GM19372 (cell line): ENCODE measurements around the gene SPINK4.
A peak's percentile ranks its signal among the peaks of the same experiment; 100 is the strongest.

ENCODE experiments used
- ATAC-seq: cut with Tn5 transposase; IDR thresholded peaks from one replicate; pipeline ENCODE4 v1.9.1; 2021; ENCODE audit warnings: mild to moderate bottlenecking, low read depth, moderate library complexity; ENCODE audit not compliant: unreplicated experiment

SPINK4 gene

DNA sequence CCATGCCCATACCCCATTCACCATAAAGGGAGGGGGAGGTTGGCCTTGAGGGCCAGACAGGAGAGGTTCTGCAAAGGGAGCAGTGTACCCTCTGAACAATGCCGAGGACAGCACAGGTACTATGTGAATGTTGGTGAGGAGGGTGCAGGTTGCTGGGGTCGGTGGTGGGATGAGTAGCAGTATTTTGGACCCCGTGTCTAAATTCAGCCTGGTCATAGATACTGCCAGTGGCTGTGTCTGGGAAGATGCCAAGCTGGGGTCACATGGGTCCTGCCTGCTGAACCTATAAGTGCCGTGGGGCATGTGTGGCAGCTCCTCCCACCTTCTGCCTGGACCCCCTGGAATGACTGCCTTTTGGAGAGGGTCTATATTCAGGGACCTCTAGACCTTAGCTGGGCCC, 11.4 kb upstream of the SPINK4 start:
- no peak for ATAC-seq

DNA sequence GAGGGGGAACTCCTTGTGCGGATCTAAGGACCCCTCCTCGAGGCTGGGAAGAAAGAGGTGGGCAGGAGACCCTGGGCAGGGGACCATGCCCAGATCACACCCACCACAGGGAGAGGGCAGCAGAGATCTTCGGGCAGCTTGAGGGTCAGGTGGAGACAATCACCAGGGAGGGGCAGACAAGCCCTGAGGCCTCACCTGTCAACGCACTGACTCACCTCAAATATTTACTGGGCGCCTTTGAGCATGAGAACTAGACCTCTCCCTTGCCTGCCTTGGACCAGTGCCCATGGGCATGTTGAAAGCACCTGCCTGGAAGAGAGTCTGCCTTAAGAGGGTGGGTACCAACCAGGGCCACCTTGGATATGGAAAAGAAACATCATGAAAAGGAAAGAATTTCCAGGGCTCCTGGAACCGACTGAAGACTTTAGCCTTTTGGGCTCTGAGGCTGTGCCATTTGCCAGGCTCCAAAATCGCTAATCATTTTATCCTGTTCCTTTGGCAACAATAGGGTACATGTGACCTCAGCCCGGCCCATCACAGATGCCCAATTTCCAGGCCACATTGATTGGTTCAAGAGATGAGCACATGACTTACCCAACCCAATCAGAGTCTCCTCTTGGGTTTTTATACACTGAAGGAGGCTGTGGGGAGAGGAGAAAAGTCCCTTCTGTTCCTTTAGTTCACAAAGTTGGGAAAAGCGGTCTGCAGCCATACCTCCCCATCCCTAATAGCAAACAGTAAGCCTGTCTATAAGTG, 10.4 kb upstream of the SPINK4 start:
- ATAC-seq = no peak

DNA sequence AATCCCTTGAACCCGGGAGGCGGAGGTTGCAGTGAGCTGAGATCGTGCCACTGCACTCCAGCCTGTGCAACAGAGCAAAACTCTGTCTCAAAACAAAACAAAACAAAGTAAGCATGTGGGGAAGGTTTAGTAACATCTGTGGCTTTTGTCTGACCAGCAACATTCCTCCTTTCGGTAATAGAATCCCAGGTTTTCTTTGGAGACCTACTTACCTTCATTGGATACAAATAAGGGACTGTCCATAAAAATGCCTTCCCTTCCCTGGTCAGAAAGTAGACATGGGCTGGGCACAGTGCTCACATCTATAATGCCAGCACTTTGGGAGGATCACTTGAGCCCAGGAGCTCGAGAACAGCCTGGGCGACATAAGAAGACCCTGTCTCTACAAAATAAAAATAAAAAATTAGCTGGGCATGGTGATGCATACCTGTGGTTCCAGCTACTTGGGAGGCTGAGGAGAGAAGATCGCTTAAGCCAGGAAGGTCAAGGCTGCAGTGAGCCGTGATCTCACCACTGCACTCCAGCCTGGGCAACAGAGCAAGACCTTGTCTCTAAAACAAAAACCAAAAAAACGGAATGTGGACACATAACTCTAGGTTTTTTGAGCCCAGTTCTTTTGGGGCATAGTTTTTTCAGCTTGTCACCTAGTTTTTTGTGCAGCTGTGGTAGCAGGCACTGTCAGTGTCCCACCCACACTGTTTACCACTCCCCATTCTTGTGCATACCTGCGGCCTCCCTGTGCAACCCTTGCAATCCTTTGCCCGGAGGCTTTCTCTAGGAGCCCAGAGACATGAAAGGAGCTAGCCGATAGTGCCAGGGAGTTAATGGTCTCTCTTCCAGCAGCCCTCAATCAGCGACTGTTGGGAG, 9.0 kb upstream of the SPINK4 start:
- ATAC-seq = no peak

DNA sequence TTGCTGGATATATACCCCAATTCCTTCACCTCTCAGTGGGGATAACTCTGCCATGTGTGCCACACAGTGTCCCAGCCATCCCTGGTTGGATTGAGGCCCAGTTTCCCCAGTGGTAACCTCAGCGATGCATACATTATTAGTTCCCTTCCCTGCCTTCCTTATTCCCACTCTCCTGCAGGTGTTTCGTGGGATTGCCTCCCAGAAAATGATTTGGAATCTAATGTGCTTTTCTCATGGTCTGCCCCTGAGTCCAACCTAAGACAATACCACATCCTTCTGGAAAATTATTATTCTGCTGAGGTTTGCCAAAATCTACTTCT, 8.4 kb upstream of the SPINK4 start:
- ATAC-seq = no peak

DNA sequence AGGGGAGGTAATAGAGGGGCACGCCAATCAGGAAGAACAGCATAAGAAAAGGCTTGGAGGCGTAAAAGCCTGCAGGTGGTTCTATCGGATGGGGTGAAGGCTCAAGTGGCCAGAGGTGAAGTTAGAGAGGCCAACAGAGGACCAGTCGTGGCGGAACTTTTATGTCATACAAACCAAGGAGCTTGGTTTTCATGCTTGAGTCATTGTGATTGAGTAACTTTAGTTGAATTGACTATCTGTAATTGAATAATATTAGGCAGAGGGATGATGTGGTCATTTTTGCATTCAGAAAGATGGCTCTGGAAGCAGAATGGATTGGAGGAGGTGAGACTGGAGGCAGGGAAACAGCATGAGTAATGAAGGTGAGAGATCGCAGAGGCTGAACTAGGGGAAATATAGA, 7.2 kb upstream of the SPINK4 start:
- ATAC-seq = no peak

DNA sequence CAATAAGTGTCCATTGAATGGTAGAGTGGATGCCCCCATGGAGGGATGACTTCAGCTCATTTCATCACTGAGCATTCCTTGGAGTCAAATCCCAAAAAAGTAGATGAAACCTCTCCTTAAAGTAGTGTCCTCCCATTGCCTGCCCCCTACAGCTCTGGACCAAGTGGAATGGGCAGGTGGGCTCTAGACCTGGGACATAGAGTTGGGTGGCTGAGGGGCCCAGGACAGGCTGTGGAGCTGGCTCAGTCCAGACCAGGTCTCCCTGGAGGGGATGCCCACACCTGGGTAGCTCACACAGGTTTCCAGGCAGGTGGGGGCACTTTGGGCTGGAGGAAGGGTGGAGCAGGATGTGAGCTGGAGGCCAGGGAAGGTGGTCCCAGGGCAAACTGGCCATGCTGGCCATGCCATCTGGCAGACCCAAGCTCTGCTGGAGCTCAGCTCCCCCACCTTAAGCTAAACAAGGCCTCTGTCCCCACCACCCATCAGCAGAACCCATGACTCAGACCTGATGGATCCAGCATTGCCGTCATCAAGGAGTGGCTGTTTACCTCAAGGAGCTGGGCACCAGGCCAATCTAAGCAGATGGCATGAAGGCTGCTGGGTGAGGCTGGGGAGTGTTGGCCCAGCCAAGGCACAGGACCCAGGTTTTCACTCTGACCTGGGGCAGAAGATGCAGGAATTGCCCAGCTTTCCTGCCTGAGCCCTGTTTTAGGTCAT, 6.2 kb upstream of the SPINK4 start:
- ATAC-seq = no peak

DNA sequence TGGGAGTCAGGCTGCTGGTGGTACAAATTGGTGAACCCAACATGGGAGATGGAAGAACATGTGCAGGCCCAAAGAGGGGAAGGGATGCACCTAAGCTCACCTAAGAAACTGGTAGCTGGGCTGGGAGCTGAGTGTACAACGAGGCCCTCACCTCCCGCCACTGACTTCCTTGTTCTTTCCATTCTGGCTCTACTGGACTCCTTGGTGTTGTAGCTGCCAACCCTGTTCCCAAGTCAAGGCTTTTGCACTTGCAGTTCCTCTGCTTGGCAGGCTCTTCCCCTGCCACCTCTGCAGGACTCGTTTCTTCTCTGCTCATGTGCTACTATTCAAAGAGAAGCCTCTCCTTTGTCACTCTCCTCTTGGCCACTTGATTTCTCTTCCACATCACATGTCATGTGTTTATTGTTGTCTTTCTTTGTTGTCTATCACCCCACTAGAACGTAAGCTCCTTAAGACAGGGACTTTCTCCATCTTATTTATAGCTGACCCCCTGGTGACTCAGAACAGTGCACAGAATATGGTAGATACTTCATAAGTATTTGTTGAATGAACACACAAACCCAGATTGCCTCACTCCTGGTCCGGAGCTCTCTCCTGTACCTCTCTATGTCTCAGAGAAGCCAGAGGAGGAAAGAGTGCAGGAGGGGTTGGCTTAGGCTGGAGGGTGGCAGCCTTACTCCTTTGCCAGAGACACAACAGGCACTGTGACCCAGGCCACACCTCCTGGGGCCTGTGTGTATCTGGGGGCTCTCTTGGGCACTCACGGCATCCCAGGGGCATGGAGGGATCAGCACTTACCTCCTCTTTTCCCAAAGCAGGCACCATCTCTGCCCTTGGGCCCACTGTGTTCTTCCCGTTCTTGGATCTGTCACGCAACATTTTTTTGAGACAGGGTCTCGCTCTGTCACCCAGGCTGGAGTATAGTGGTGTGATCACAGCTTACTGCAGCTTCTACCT, 5.2 kb upstream of the SPINK4 start:
- ATAC-seq = no peak

DNA sequence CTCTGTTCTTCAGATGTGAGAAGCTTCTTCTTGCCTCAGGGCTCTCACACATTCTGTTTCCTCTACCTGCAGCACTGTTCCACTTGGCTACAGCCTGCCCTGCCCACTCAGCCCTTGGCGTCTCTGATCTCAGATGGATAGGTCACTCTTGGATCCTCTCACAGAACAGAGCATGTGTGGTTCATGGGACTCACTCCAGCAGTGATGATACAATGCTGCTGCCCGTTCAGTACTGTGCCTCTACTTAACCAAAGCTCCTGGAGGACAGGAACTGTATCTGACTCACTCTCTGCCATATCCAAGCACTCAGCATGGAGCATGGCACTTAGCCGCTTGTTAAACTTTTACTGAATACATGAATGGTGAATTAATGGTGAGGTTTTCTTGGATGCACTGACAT, 3.4 kb upstream of the SPINK4 start:
- ATAC-seq = no peak

DNA sequence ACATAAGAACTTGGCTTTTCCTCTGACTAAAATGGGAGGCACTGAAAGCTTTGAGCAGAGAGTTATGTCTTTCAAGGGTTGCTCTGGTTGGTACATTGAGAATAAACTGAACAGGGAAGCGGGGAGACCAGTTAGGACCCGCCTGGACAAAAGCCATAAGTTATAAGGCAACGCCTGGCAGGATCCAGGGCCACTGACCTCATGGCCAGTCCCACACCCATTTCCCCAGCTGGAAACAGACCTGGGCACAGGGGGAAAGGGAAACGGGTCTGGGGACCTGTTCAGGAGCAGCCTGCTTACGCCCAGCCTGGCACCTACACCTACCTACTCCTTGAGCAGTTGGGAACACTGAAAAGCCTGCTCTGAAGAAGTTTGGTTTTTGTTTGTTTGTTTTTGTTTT, 1.3 kb downstream of the SPINK4 start:
- ATAC-seq = no peak

DNA sequence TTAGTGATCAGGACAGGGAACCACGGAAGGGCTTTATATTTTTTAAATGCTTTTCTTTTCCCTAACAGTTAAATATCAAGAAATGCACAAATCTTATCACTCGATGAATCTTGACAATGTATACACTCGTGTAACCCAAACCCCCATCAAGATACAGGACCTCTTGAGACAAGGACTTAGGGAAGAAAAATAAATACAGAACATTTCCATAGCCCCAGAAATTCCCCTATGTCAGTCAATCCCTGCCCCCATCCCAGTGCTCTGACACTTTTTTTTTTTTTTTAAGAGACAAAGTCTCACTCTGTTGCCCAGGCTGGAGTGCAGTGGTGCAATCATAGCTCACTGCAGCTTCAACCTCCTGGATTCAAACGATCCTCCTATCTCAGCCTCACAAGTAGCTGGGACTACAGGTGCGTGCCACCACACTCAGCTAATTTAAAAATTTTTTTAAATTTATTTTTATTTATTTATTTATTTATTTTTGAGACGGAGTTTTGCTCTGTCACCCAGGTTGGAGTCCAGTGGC, 2.7 kb downstream of the SPINK4 start:
- no peak for ATAC-seq

DNA sequence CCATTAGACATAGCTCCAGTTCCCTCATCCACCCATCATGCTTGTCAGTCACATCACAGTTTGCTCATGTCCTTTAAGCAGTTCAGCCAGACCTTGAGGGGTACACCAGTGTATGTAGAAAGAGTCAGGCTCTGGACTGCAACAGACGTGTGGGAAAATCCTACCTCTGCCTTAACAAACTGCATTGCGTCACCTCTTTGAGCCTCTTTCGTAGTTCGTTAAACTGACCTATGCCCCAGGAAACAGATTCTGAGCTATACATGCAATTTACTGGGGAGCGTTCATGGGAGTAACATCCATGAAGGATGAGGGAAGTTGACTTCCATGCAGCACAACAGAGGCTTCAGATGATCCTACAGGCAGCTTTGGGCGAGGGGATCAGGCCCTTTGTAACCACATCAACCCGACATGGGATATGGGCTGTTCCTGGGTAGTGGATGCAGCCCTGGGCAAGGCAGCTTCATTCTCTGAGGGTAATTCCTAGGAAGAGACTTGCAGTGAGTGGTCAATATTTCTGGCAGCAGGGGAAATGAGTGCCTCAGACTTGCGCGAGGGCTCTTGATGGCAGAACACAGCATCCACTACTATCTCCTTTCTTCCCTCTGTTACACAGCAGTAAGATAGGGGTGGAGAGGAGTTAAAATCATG, 4.3 kb downstream of the SPINK4 start:
- ATAC-seq = no peak

DNA sequence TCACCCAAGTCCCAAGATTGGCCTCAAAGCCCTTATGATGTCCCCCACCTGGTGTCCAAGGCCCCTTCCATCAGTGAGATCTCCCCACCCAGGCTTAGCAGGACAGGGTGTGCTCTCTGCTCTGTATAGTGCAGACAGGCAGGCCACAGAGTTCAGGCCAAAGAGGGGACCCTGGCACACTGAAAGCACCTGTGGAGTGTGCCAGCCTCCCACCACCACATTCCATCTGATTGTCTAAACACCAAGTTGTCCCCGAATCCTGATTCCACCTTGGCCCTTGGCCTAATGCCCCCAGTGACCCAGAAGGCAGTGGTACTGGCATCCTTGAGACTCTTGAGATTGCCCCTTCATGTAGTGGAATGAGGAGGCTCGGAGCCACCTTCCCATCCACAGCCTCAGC, 5.4 kb downstream of the SPINK4 start:
- no peak for ATAC-seq

DNA sequence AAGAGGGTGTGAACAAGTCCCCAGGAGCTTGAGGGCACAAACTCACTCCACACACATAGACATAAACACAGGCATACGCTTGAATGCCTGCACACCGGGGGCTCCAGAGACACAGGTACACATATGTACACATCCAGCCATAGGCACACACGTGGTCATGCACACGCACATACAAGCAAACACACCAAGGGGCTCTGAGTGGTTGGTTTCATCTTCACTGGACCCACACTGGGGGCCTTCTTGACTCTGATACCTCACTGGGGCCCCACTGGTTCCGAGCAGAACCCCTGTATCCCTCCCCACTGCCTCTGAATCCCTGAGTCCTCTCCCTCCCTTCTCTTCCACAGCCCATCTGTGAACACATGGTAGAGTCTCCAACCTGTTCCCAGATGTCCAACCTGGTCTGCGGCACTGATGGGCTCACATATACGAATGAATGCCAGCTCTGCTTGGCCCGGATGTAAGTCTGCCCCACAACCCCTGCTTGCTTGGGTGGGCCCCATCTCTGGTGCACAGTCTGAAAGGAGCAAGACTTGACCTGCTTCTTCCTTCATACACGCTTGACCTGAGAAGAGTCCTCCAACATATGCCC, 6.4 kb downstream of the SPINK4 start:
- no peak for ATAC-seq

DNA sequence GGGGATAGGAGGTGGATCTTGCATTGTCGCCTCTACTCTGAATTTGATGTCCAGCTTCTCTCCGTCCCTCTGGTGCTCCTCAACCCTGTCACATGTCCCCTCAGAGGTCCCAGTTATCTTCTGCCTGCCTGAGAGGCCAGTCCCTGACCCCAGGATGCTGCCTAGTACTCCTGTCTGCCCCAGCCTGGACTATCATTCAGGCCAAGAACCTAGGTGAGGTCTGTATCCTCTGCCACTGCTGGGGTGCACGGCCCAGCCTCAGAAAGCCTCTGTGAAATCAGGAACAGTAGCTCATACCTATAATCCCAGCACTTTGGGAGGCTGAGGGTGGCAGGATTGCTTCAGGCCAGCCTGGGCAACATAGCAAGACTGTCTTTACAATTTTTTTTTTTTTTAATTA, 8.6 kb downstream of the SPINK4 start:
- no peak for ATAC-seq

DNA sequence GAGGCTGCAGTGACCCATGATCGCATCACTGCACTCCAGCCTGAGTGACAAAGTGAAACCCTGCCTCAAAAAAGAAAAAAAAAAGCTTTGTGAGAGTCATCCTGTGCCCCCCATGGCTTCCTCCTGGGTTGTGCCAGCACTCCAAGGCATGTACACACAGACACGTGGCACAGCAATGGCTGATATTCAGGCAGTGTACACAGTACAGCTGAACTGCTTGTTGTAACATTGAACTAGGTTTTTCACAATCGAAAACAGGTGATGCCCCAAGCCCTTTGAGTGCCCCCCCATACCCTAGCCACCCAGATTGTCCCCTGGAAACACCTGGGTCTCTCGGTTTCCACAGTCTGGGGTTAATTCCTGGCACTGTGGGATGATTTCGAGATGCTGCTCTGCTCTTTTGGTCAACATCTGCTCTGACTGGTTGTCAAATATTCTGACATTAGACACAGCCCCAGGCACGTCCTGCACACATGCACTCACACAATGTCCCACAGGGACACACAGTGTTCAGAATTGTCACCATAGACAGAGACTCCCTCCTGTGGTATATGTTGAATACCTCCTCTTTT, 9.2 kb downstream of the SPINK4 start:
- peak; percentile 46 for ATAC-seq

DNA sequence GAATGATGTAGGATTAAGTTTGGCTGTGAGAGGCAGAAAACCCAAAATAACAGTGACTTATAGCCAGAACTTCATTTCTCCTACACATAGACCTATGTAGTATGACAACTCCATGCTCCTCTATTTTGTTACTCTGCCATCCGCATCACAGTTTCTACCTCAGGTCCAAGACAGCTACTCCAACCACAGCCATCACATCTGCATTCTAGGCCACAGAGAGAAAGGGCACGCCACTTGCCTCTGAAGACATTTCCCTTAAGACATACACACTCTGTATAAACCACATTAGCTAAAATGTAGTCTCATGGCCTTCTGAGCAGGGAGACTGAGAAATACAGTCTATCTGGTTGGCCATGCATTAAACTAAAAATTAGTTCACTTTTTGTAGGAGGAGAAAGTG, 10.0 kb downstream of the SPINK4 start:
- no peak for ATAC-seq

DNA sequence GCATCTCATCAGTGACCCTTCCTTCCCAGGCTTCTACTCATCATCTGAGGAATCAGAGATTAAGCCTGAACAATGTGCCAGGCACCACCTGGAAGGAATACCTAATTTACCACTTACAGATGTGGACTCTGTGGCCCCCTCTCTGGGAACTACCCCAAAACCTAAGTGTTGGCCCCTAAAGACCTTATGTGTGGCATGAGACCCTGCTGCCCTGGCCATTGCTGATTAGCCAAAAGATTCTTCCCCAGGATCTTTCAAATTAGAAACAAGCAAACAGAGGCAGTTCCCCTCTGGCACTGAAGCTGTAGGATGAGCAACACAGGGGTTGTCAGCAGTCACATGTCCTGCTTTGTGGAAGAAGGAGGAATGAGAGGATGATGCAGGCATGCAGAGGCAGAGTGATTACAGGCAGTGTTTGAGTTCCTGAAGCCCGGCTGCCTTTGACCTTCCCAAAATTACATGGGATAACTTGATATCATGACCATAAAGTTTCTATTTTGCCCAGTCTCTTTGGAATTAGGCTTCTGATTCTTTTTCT, 10.6 kb downstream of the SPINK4 start:
- no peak for ATAC-seq

DNA sequence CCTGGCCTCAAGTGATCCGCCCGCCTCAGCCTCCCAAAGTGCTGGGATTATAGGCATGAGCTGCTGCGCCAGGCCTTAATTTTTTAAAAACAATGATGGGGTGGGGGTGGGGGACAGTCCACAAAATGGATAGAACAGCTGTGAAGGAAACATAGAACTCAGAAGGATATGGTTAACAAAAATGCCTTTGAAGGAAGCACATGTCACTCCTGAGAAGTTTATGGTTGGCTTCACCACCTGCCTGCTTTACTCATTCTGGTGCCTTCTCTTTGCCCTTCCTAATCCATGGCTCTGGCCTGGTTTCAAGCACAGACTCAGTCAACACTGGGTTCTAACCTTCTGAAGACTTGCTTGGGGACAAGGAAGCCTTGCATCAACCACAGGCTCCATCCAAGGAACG, 14.2 kb downstream of the SPINK4 start:
- ATAC-seq = no peak

DNA sequence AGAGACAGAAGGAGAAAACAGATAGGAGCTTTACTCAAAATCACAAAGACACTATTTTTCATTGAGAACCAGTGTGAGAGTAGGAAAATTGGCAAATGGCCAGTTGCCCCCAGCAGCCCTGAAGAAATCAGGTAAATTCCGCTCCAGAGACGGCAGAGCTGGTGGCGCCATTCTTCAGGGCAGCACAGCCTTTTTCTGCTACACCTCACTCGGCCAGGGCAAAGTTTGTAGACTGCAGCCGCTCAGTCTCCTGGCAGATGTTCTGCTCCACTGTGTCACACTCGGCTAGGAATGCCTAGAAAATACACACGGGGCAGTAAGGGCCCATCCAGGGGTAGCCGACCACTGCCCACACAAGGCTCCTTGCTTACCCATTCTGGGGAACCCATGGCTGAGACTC, 15.0 kb downstream of the SPINK4 start:
- ATAC-seq = no peak
